ENCODE results near the gene RNF14.

- TF ChIP-seq NFYA (IDR thresholded peaks at IDR 0.05; ENCODE audit: borderline replicate concordance, low read depth, low read length): no peak
- no peak for TF ChIP-seq CEBPZ (IDR thresholded peaks at IDR 0.05; ENCODE audit: low read depth, low read length)
- TF ChIP-seq ESRRA (IDR thresholded peaks at IDR 0.05; ENCODE audit: low read length): no peak
- TF ChIP-seq POLR2A (IDR thresholded peaks at IDR 0.05; ENCODE audit: low read depth, low read length): no peak
- TF ChIP-seq REST (IDR thresholded peaks at IDR 0.05; ENCODE audit: low read depth, low read length): no peak
- no peak for TF ChIP-seq SP1 (IDR thresholded peaks at IDR 0.05; ENCODE audit: low read depth, low read length)
- no peak for TF ChIP-seq GABPA (IDR thresholded peaks at IDR 0.05; ENCODE audit: low read depth)
- TF ChIP-seq E2F4 (IDR thresholded peaks at IDR 0.05; ENCODE audit: low read depth, low read length): no peak
- no peak for TF ChIP-seq CBX5 (IDR thresholded peaks at IDR 0.05; ENCODE audit: low read depth)
- TF ChIP-seq ATF2 (IDR thresholded peaks at IDR 0.05; ENCODE audit: low read length): no peak
- TF ChIP-seq FOS (IDR thresholded peaks at IDR 0.05; ENCODE audit: borderline replicate concordance, extremely low read depth, insufficient read length): no peak
- no peak for TF ChIP-seq POLR2AphosphoS5 (IDR thresholded peaks at IDR 0.05; ENCODE audit: low read length)
- TF ChIP-seq CBFB (IDR thresholded peaks at IDR 0.05; ENCODE audit: low read depth): no peak
- TF ChIP-seq CTCF (IDR thresholded peaks at IDR 0.05 in 2 of 3, conservative IDR thresholded peaks at IDR 0.05 in 1 of 3; ENCODE audit: control insufficient read depth in 2 of 3, extremely low read depth in 1 of 3, insufficient read depth in 1 of 3, low read depth in 3 of 3, low read length in 3 of 3): no peak
Measured at GRCh38 chr5:142011572-142012185, 42.8 kb downstream of the RNF14 start.
